ENCODE measurements around the gene C19orf38. TPM values are rescaled to one million over a fixed set of nuclear protein-coding genes. Genes with fewer than 3 reads are reported as not detected.
"Not testable (repeated sequence)": the region's sequence is repeated elsewhere in the genome, so short reads cannot be mapped to it uniquely, and the experiment has no call there.

C19orf38 gene
- total RNA-seq, 4 donors from 2014 or later, result 0.42 to 4.5 (median 2.4) TPM

- H3K36me3 ChIP-seq, result no peaks in the 10 kb centered on the region
- H3K27ac ChIP-seq, result peak overlapping the region; percentile 2 to 93 (median 90)
- no peaks in the 10 kb centered on the region for H3K27me3 ChIP-seq
- no peak for DNase-seq (ENCODE audit: low spot score in 2 of 2)
- peaks cover 0 to 56% (median 11%) of the 10 kb centered on the region in 4 donors for H3K4me1 ChIP-seq
- TF ChIP-seq EP300 (IDR thresholded peaks at IDR 0.05) (no peak), POLR2A (IDR thresholded peaks at IDR 0.05) (no peak), CTCF (IDR thresholded peaks at IDR 0.05) (no peak)
- WGBS, 2 donors, result 9 to 15% methylated on average over 16 of the region's 16 CpGs
- H3K4me3 ChIP-seq, result peak overlapping the region; percentile 45 to 95 (median 66)
- H3K9me3 ChIP-seq, result no peaks in the 10 kb centered on the region
These were observed 24.4 kb downstream of the C19orf38 start for GRCh38 chr19:10872546-10873107.

- no peak for TF ChIP-seq POLR2A (IDR thresholded peaks at IDR 0.05)
- no peak for TF ChIP-seq EP300 (IDR thresholded peaks at IDR 0.05)
- no peak for TF ChIP-seq CTCF (IDR thresholded peaks at IDR 0.05)
- Histone ChIP-seq H3K27me3 (no peaks in the 10 kb centered on the region), H3K4me1 (peaks cover 0 to 70% (median 22%) of the 10 kb centered on the region in 4 donors), H3K36me3 (no peaks in the 10 kb centered on the region), H3K4me3 (no peak overlapping the region), H3K9me3 (no peaks in the 10 kb centered on the region), H3K27ac (peak overlapping the region in 1 of 4 donors; percentile 52)
- WGBS, 2 donors, result 91 to 92% methylated on average over 1 of the region's 1 CpG
- DNase-seq (ENCODE audit: low spot score in 2 of 2), result no peak
These were observed 25.8 kb downstream of the C19orf38 start for GRCh38 chr19:10874024-10874423.

- Histone ChIP-seq H3K36me3 (no peaks in the 10 kb centered on the region), H3K27me3 (no peaks in the 10 kb centered on the region), H3K4me3 (no peak overlapping the region), H3K9me3 (no peaks in the 10 kb centered on the region), H3K4me1 (peaks cover 0 to 86% (median 28%) of the 10 kb centered on the region in 4 donors), H3K27ac (peak overlapping the region in 3 of 4 donors; percentile 32 to 68 (median 65))
- DNase-seq (ENCODE audit: low spot score in 2 of 2), result no peak
- 42 to 44% methylated on average over 10 of the region's 10 CpGs for WGBS, 2 donors
- TF ChIP-seq CTCF (IDR thresholded peaks at IDR 0.05) (no peak), EP300 (IDR thresholded peaks at IDR 0.05) (peak in 1 of 2 donors; percentile 40), POLR2A (IDR thresholded peaks at IDR 0.05) (peak in 1 of 2 donors; percentile 14)
These were observed 28.4 kb downstream of the C19orf38 start for GRCh38 chr19:10876459-10877240.

GRCh38 chr19:10877608-10878007, 29.4 kb downstream of the C19orf38 start:
- DNase-seq (ENCODE audit: low spot score in 2 of 2); H3K36me3 ChIP-seq; H3K4me3 ChIP-seq; H3K27me3 ChIP-seq; H3K9me3 ChIP-seq: not testable (repeated sequence)
- WGBS, 2 donors, result 94 to 96% methylated on average over 9 of the region's 9 CpGs
- Histone ChIP-seq H3K27ac (peak overlapping the region in 2 of 4 donors; percentile 65 to 68), H3K4me1 (peaks cover 0 to 91% (median 30%) of the 10 kb centered on the region in 4 donors)

GRCh38 chr19:10878253-10878652, 30.0 kb downstream of the C19orf38 start:
- whole genome bisulfite sequencing, 2 donors, result 44 to 48% methylated on average over 3 of the region's 3 CpGs
- Histone ChIP-seq H3K4me3 (no peak overlapping the region), H3K36me3 (no peaks in the 10 kb centered on the region), H3K4me1 (peaks cover 0 to 91% (median 27%) of the 10 kb centered on the region in 4 donors), H3K27ac (peak overlapping the region in 2 of 4 donors; percentile 34 to 65), H3K27me3 (no peaks in the 10 kb centered on the region), H3K9me3 (no peaks in the 10 kb centered on the region)
- DNase-seq (ENCODE audit: low spot score in 2 of 2), result no peak
- no peak for TF ChIP-seq CTCF (IDR thresholded peaks at IDR 0.05)
- no peak for TF ChIP-seq POLR2A (IDR thresholded peaks at IDR 0.05)
- TF ChIP-seq EP300 (IDR thresholded peaks at IDR 0.05), result no peak

Data from tibial nerve (tissue), 4 donors.